Tibial nerve (tissue), 4 donors: ENCODE data around the gene SGPL1. TPM values are rescaled to one million over a fixed set of nuclear protein-coding genes. Genes with fewer than 3 reads are reported as not detected.

ENCODE experiments used
- DNase-seq, 2 donors: peaks; one replicate each; pipeline ENCODE4 v3.0.0-alpha.2; 2019; ENCODE audit warnings: low spot score in 2 of 2
- H3K27ac ChIP-seq, 4 donors: fragments of 200-600 bp; sonication (generic) in 3 of 4; one replicate each; pipeline ENCODE4 v1.5.1; 2017 to 2019; ENCODE audit warnings: mild to moderate bottlenecking in 1 of 4
- H3K27me3 ChIP-seq, 2 donors: fragments of 200-600 bp; sonication (generic) in 1 of 2; one replicate each; pipeline versions ENCODE4 v1.5.1 to v1.6.0; 2017 to 2019
- H3K36me3 ChIP-seq, 3 donors: fragments of 200-600 bp; sonication (generic); one replicate each; pipeline ENCODE4 v1.5.1; 2018 to 2019
- H3K4me1 ChIP-seq, 4 donors: fragments of 200-600 bp; sonication (generic) in 3 of 4; one replicate each; pipeline ENCODE4 v1.5.1; 2017 to 2019
- H3K4me3 ChIP-seq, 4 donors: fragments of 200-600 bp; sonication (generic) in 3 of 4; one replicate each; pipeline ENCODE4 v1.5.1; 2017 to 2019; ENCODE audit warnings: mild to moderate bottlenecking in 1 of 4, moderate library complexity in 1 of 4
- H3K9me3 ChIP-seq, 4 donors: fragments of 200-600 bp; sonication (generic) in 3 of 4; one replicate each; pipeline ENCODE4 v1.5.1; 2017 to 2019
- EP300 ChIP-seq, 2 donors: sonication (generic); formaldehyde crosslinking; IDR thresholded peaks; one replicate each; pipeline ENCODE4 v1.6.1; 2017; ENCODE audit warnings: antibody characterized with exemption in 2 of 2, mild to moderate bottlenecking in 1 of 2
- POLR2A ChIP-seq, 2 donors: fragments of 450-650 bp; IDR thresholded peaks; one replicate each; pipeline ENCODE4 v1.6.1; 2017; ENCODE audit warnings: antibody characterized with exemption in 2 of 2, mild to moderate bottlenecking in 2 of 2, moderate library complexity in 2 of 2
- WGBS, 2 donors: methylation state at CpG; one replicate each; pipeline ENCODE4 v1.1.5; 2018; 5-methylcytosine and 5-hydroxymethylcytosine counted together
- total RNA-seq, 4 donors: library from RNA; depleted of rRNA; stranded (reverse); fragments of >200 nt; gene quantifications; one replicate each; pipeline ENCODE4 v1.1.0, GENCODE V29; 2016
- TF ChIP-seq, protein P1 (sequence below), 5 experiments: fragments of 200-600 bp in 3 of 5; fragments of 450-650 bp in 2 of 5; sonication (generic) in 3 of 5; IDR thresholded peaks; one replicate each; pipeline ENCODE4 v1.5.1; 2016 to 2019; ENCODE audit warnings: antibody characterized with exemption in 5 of 5, mild to moderate bottlenecking in 3 of 5, moderate library complexity in 2 of 5

Gene SGPL1
- total RNA-seq, 4 donors from 2014 or later, result 21.1 to 31.0 (median 24.5) TPM

DNA sequence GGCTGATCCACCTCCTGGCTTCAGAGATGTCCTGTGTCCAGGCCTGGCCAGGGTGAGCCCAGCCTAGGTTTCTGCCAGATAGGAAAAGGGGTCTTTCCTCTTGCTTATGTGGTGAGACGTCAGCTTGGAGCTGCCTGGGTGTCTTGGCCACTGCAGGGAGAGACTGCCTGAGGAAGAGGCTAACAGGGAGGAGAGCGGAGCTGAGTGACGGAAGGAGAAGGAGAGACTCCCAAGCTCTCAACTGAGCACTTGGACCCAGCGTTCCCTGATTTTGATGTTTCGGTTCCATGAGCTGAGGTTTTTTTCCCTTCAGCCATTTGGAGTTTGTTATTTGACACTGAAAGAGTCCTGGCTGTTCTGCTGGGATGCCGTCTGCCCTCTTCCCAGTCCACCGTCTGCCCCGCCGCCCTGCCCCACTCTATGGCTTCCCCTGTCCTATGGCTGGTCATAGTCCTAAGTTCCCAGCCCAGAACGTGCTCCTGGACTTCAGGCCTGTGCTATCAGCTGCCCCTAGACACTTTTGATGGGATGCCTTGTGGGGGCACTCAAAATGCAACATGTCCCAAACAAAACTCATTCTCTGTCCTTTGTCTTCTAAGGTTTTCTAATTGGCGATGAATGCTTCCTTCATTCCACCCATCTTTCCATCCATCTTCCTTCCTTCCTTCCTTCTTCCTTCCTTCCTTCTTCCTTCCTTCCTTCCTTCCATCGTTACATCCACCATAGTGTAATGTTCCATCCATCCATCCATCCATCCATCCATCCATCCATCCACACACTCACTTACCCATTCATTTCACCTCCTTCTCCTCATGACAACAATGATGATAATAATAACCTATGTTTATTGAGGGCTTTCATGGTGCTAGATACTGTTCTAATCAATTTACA lies 92.9 kb downstream of the SGPL1 start:
- Histone ChIP-seq H3K9me3 (no peaks in the 10 kb centered on the region), H3K4me1 (no peaks in the 10 kb centered on the region), H3K27ac (no peak overlapping the region), H3K36me3 (no peaks in the 10 kb centered on the region), H3K4me3 (no peak overlapping the region), H3K27me3 (no peaks in the 10 kb centered on the region)
- no peak for DNase-seq
- TF ChIP-seq POLR2A (IDR thresholded peaks at IDR 0.05) (no peak), EP300 (IDR thresholded peaks at IDR 0.05) (no peak)
- TF ChIP-seq, protein P1, sequence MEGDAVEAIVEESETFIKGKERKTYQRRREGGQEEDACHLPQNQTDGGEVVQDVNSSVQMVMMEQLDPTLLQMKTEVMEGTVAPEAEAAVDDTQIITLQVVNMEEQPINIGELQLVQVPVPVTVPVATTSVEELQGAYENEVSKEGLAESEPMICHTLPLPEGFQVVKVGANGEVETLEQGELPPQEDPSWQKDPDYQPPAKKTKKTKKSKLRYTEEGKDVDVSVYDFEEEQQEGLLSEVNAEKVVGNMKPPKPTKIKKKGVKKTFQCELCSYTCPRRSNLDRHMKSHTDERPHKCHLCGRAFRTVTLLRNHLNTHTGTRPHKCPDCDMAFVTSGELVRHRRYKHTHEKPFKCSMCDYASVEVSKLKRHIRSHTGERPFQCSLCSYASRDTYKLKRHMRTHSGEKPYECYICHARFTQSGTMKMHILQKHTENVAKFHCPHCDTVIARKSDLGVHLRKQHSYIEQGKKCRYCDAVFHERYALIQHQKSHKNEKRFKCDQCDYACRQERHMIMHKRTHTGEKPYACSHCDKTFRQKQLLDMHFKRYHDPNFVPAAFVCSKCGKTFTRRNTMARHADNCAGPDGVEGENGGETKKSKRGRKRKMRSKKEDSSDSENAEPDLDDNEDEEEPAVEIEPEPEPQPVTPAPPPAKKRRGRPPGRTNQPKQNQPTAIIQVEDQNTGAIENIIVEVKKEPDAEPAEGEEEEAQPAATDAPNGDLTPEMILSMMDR (IDR thresholded peaks at IDR 0.05), result no peak
- WGBS, 2 donors, result 78 to 82% methylated on average over 12 of the region's 12 CpGs

DNA sequence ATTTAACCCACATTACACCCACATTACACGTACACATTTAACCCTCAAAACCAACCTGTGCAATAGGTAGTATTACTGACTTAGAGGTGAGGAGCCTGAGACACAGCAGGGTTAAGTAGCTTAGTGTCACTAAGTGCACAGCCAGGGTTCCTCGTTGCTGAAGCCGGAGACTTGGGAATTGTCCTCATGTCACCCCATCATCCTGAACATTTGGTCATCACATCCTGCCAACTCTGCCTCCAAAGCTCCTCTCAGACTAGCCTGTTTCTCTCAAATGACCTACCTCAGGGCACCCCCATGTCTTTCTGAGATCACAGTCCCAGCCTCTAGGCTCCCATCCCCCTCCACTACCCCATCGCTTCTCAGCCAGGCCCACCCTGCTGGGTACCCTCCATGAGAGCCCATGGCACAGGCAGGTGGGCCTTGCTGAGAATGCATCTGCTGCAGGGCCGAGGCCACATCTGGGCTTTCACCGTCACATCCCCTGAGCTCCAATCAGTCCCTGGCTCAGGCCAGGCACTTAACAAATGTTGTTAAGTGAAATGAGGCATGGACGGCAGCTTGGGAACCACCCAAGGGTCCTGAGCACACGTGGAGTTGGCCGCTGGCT lies 93.7 kb downstream of the SGPL1 start:
- H3K4me3 ChIP-seq, result no peak overlapping the region
- H3K27ac ChIP-seq, result no peak overlapping the region
- H3K27me3 ChIP-seq, result no peaks in the 10 kb centered on the region
- H3K9me3 ChIP-seq, result no peaks in the 10 kb centered on the region
- 89 to 90% methylated on average over 9 of the region's 9 CpGs for WGBS, 2 donors
- TF ChIP-seq EP300 (IDR thresholded peaks at IDR 0.05) (no peak), POLR2A (IDR thresholded peaks at IDR 0.05) (no peak)
- TF ChIP-seq, protein P1 (IDR thresholded peaks at IDR 0.05), result no peak
- no peaks in the 10 kb centered on the region for H3K36me3 ChIP-seq
- DNase-seq, result no peak
- H3K4me1 ChIP-seq, result no peaks in the 10 kb centered on the region

DNA sequence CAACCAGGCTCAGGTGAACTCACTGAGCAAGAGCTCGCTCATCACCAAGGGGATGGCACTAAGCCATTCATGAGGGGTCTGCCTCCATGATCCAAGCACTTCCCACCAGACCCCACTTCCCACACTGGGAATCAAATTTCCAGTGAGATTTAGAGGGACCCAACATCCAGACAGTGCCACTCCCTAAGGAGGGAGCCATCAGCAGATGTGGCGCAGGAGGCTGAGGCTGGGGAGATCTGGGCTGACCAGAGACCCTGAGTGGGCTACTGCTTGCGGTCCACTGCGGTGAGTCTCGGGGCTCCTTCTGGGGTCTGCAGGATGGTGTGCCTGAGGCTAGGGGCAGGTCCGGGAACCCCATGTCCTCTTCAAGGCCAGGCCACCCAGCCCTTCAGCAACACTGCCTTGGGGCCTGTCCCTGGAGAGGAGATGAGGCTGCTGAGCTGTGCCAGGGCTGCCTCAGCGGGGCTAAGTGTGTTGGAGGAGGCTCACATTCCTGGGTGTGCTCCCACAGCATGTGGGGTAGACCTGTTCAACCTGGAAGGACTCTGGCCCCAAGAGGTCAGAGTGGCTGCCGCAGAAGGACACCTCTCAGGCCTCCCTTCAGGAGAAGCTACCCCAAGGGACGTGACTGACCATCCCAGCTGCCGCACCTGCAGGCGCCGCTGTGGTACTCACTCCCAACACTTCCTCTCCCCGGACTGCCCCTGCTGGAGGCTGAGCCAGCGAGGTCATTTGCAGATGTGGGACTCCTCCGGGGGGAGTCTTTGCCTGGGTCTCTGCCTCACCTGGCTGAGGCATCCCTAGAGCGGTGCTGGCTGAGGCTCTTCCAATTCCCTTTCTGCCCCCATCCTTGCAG lies 95.0 kb downstream of the SGPL1 start:
- no peak overlapping the region for H3K4me3 ChIP-seq
- DNase-seq, result no peak
- no peaks in the 10 kb centered on the region for H3K9me3 ChIP-seq
- no peaks in the 10 kb centered on the region for H3K36me3 ChIP-seq
- TF ChIP-seq POLR2A (IDR thresholded peaks at IDR 0.05) (no peak), EP300 (IDR thresholded peaks at IDR 0.05) (no peak)
- TF ChIP-seq, protein P1 (IDR thresholded peaks at IDR 0.05), result no peak
- WGBS, 2 donors, result 89 to 91% methylated on average over 15 to 16 of the region's 16 CpGs
- no peaks in the 10 kb centered on the region for H3K27me3 ChIP-seq
- no peaks in the 10 kb centered on the region for H3K4me1 ChIP-seq
- H3K27ac ChIP-seq, result no peak overlapping the region

GRCh38 chr10:70911386-70911785 lies 95.6 kb downstream of the SGPL1 start:
- WGBS, 2 donors, result 86 to 90% methylated on average over 3 to 4 of the region's 4 CpGs
- no peaks in the 10 kb centered on the region for H3K4me1 ChIP-seq
- no peak overlapping the region for H3K27ac ChIP-seq
- no peaks in the 10 kb centered on the region for H3K27me3 ChIP-seq
- no peaks in the 10 kb centered on the region for H3K36me3 ChIP-seq
- H3K9me3 ChIP-seq, result no peaks in the 10 kb centered on the region
- TF ChIP-seq EP300 (IDR thresholded peaks at IDR 0.05) (no peak), POLR2A (IDR thresholded peaks at IDR 0.05) (no peak)
- TF ChIP-seq, protein P1 (IDR thresholded peaks at IDR 0.05), result no peak
- no peak overlapping the region for H3K4me3 ChIP-seq
- no peak for DNase-seq
